Activated B cell treated with CpG ODN at 0.5 μM for 24 hours (primary cell): ENCODE measurements around the gene RCN1. TPM values are rescaled to one million over a fixed set of nuclear protein-coding genes. Genes with fewer than 3 reads are reported as not detected.

Experiments used
- ATAC-seq: fragments of 200-7000 bp; cut with Tn5 transposase; one replicate; pipeline ENCODE4 v1.10.0; 2021; ENCODE audit warnings: low read depth, mild to moderate bottlenecking, moderate library complexity
- CTCF ChIA-PET: fragments of 350-600 bp; sonication (Branson Sonifier 250); formaldehyde crosslinking; loops from one replicate; lab custom pipeline; 2021; ENCODE audit warnings: antibody characterized with exemption; lab: Charles Lee
- POLR2A ChIA-PET: fragments of 350-600 bp; sonication (Branson Sonifier 250); formaldehyde crosslinking; loops from one replicate; lab custom pipeline; 2021; ENCODE audit warnings: antibody characterized with exemption; lab: Charles Lee
- DNase-seq: peaks from one replicate; pipeline ENCODE4 v3.0.0; 2022
- H3K27ac Mint-ChIP-seq: one replicate; pipeline ENCODE4 v1.8.0; 2020; ENCODE audit warnings: mixed read lengths
- H3K27me3 Mint-ChIP-seq: one replicate; pipeline ENCODE4 v1.8.0; 2021; ENCODE audit warnings: mixed read lengths
- H3K36me3 Mint-ChIP-seq: one replicate; pipeline ENCODE4 v1.8.0; 2021; ENCODE audit warnings: low read depth, mixed read lengths
- H3K4me1 Mint-ChIP-seq: one replicate; pipeline ENCODE4 v1.8.0; 2021; ENCODE audit warnings: mixed read lengths
- H3K4me3 Mint-ChIP-seq: one replicate; pipeline ENCODE4 v1.8.0; 2020; ENCODE audit warnings: mild to moderate bottlenecking, mixed read lengths
- H3K9me3 Mint-ChIP-seq: one replicate; pipeline ENCODE4 v1.8.0; 2020; ENCODE audit warnings: mixed read lengths
- intact Hi-C: fragments of 100-400 bp; cut with micrococcal nuclease; formaldehyde crosslinking; loops from one replicate; pipeline ENCODE4 v1.15.1; 2024
- total RNA-seq: library from RNA; stranded (reverse); gene quantifications from 2 replicates; pipeline ENCODE4 v1.2.3, GENCODE V29; 2022
- TF ChIP-seq, protein P1 (sequence below): fragments of 200-600 bp; IDR thresholded peaks from one replicate; pipeline ENCODE4 v1.8.0; 2022; ENCODE audit warnings: antibody characterized with exemption, mild to moderate bottlenecking

RCN1 gene
- total RNA-seq, 1 donor from 2014 or later, result 15.8 TPM

DNA sequence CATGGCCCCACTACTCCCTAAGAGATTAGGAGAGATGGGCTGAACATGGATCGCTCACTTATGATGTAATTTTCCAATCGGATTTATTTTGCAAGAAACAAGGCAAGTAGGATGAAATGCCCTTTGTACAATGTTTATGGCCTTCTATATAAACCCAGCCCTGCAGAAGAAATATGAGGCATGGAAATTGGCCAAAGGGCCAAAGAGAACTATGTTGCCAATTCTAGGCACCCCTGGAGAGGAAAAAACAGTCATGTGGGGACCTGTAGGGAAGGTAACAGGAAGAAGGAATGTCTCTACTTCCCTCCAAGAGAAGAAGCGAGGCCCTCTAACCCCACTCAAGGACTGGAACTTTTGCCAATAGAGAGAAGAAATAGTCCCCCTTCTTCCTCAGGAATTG, 54.4 kb downstream of the RCN1 start:
- POLR2A ChIA-PET, result no interaction called here
- Mint-ChIP-seq H3K4me1 (no peaks in the 10 kb centered on the region), H3K9me3 (no peaks in the 10 kb centered on the region), H3K36me3 (no peaks in the 10 kb centered on the region), H3K4me3 (no peak overlapping the region), H3K27me3 (peaks cover 13% of the 10 kb centered on the region), H3K27ac (no peak overlapping the region)
- no peak for ATAC-seq
- TF ChIP-seq, protein P1, sequence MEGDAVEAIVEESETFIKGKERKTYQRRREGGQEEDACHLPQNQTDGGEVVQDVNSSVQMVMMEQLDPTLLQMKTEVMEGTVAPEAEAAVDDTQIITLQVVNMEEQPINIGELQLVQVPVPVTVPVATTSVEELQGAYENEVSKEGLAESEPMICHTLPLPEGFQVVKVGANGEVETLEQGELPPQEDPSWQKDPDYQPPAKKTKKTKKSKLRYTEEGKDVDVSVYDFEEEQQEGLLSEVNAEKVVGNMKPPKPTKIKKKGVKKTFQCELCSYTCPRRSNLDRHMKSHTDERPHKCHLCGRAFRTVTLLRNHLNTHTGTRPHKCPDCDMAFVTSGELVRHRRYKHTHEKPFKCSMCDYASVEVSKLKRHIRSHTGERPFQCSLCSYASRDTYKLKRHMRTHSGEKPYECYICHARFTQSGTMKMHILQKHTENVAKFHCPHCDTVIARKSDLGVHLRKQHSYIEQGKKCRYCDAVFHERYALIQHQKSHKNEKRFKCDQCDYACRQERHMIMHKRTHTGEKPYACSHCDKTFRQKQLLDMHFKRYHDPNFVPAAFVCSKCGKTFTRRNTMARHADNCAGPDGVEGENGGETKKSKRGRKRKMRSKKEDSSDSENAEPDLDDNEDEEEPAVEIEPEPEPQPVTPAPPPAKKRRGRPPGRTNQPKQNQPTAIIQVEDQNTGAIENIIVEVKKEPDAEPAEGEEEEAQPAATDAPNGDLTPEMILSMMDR, result no peak
- no peak for DNase-seq
- intact Hi-C loops, result no loop called here
- CTCF ChIA-PET, result no interaction called here

DNA sequence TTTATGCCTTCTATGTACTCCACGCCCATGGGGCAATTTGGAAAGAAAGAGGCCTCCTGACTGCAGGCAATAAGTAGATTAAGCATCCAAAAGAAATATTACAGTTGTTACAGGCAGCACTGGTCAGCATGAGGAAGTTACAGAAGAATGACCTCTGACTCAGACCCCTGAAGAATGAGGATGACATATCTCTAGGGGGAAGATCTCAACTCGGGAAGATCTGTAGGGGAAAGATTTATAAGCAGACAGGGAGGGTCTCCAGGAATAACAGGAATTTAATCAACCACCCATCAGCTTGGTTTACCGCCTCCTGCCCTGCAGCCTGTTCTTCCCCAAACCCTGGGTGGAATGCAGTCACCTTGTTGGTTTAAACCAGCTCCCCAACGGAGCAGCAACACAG, 58.0 kb downstream of the RCN1 start:
- no peaks in the 10 kb centered on the region for H3K36me3 Mint-ChIP-seq
- peaks cover 18% of the 10 kb centered on the region for H3K27me3 Mint-ChIP-seq
- no peak overlapping the region for H3K4me3 Mint-ChIP-seq
- no peak for DNase-seq
- ChIA-PET CTCF (no interaction called here), POLR2A (no interaction called here)
- H3K4me1 Mint-ChIP-seq, result no peaks in the 10 kb centered on the region
- no peaks in the 10 kb centered on the region for H3K9me3 Mint-ChIP-seq
- no peak overlapping the region for H3K27ac Mint-ChIP-seq
- TF ChIP-seq, protein P1, result no peak
- intact Hi-C loops, result no loop called here
- ATAC-seq, result no peak

DNA sequence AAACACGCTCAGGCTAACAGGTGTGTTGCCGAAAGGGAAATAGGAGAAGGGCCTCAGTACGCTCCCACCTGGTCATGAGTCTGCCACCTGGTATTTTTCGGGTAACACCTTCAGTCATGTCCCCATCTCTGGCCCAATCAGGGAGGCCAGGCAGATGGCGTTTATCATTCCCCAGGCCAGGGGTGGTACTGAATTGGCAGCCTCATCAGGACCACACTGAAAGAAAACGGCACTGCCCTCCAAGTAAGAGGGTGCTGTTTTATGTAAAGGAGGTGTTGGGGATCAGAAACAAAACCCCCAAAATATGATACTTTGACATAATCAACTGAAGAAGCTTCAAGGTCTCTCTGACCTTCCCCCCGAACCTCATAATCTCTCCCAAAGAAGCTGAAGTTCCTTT, 58.9 kb downstream of the RCN1 start:
- intact Hi-C loops, result no loop called here
- H3K27ac Mint-ChIP-seq, result no peak overlapping the region
- H3K4me1 Mint-ChIP-seq, result no peaks in the 10 kb centered on the region
- ChIA-PET CTCF (no interaction called here), POLR2A (no interaction called here)
- H3K36me3 Mint-ChIP-seq, result no peaks in the 10 kb centered on the region
- H3K27me3 Mint-ChIP-seq, result peaks cover 18% of the 10 kb centered on the region
- no peak overlapping the region for H3K4me3 Mint-ChIP-seq
- H3K9me3 Mint-ChIP-seq, result no peaks in the 10 kb centered on the region
- TF ChIP-seq, protein P1, result no peak
- no peak for ATAC-seq
- DNase-seq, result no peak

DNA sequence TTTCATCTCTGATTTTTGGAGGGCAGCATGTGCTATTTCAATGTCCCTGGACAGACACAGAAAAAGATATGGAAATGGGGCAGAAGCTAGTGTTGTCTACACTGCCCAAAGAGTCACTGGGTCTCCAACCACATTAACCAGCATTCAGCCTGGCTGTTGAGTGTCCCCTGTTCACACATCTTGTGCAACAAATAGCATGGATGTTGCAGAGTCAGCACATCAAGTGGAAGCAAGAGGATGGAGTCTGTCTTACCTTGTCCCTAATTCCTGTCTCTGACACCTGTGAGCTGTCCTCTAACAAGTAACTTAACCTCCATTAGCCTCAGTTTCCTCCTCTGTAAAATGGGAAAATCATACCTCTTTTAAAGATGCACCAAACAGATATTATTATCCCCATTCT, 60.2 kb downstream of the RCN1 start:
- H3K27ac Mint-ChIP-seq, result no peak overlapping the region
- H3K27me3 Mint-ChIP-seq, result peaks cover 18% of the 10 kb centered on the region
- DNase-seq, result no peak
- no peaks in the 10 kb centered on the region for H3K9me3 Mint-ChIP-seq
- ATAC-seq, result no peak
- H3K36me3 Mint-ChIP-seq, result no peaks in the 10 kb centered on the region
- ChIA-PET CTCF (no interaction called here), POLR2A (no interaction called here)
- H3K4me3 Mint-ChIP-seq, result no peak overlapping the region
- no peaks in the 10 kb centered on the region for H3K4me1 Mint-ChIP-seq
- TF ChIP-seq, protein P1, result no peak
- intact Hi-C loops, result no loop called here

DNA sequence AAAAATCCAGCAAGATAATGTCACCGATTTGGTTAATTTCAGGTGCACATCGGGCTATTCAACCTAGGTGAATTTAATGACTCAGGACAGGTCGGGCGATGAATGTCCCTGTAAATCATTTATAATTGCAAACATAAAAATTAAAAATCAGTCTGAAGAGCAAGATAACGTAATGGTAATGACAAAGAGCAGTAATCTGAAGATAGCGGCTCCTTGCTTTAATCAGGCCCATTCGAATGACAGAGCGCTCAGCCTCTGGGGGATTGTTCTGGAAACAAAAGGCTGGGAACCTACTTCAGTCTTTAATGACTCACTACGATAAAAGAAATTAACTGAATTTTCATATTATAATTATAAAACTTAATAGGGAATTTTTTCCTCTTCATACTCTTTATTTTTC, 61.3 kb downstream of the RCN1 start:
- DNase-seq (no peak), ATAC-seq (no peak)
- intact Hi-C loops, result no loop called here
- no peak overlapping the region for H3K27ac Mint-ChIP-seq
- no peaks in the 10 kb centered on the region for H3K4me1 Mint-ChIP-seq
- no peak overlapping the region for H3K4me3 Mint-ChIP-seq
- H3K27me3 Mint-ChIP-seq, result peaks cover 18% of the 10 kb centered on the region
- H3K36me3 Mint-ChIP-seq, result no peaks in the 10 kb centered on the region
- H3K9me3 Mint-ChIP-seq, result peaks cover 3% of the 10 kb centered on the region
- POLR2A ChIA-PET, result no interaction called here
- TF ChIP-seq, protein P1, result no peak
- CTCF ChIA-PET, result no interaction called here
